SK-N-SH (cell line): ENCODE data around the gene PCDHB3. TPM values are rescaled to one million over a fixed set of nuclear protein-coding genes. Genes with fewer than 3 reads are reported as not detected.
"Not testable (repeated sequence)": the region's sequence is repeated elsewhere in the genome, so short reads cannot be mapped to it uniquely, and the experiment has no call there.

Experiments
- CTCF ChIA-PET: fragments of 300-600, 350-600 bp; formaldehyde crosslinking; extraction: SDS; loops from one replicate; lab custom pipeline; 2021; lab: Yijun Ruan, JAX
- POLR2A ChIA-PET: fragments of 350-600 bp; sonication (Branson Sonifier 250); formaldehyde crosslinking; extraction: SDS; loops from one replicate; lab custom pipeline; 2020; ENCODE audit warnings: antibody characterized with exemption, inconsistent platforms; lab: Yijun Ruan, JAX
- DNase-seq: peaks from one replicate; pipeline ENCODE4 v3.0.0; 2012
- H2AFZ ChIP-seq: fragments of 200-600 bp; sonication (generic); 2 replicates; pipeline ENCODE4 v1.8.1; 2016; ENCODE audit warnings: antibody characterized with exemption, mild to moderate bottlenecking, low read depth
- H3F3A ChIP-seq: fragments of 200-600 bp; sonication (generic); replicated peaks from 2 replicates; pipeline ENCODE3; 2016; ENCODE audit warnings: antibody characterized with exemption, mild to moderate bottlenecking; ENCODE audit not compliant: insufficient read depth
- H3K27ac ChIP-seq, 2 experiments: fragments of 200-500 bp in 1 of 2; fragments of 200-600 bp in 1 of 2; sonication (Bioruptor generic) in 1 of 2; sonication (generic), shearing (Covaris generic) in 1 of 2; 2 replicates each; pipeline versions ENCODE4 v1.5.1 to v1.6.1; 2014 to 2016; ENCODE audit warnings: low read depth in 2 of 2, inconsistent platforms in 1 of 2, low read length in 1 of 2, mild to moderate bottlenecking in 1 of 2, mixed read lengths in 1 of 2
- H3K27me3 ChIP-seq: fragments of 200-600 bp; sonication (generic), shearing (Covaris generic); 2 replicates; pipeline ENCODE4 v1.6.1; 2016; ENCODE audit warnings: mixed run types; ENCODE audit not compliant: insufficient read depth
- H3K36me3 ChIP-seq, 2 experiments: fragments of 200-500 bp in 1 of 2; fragments of 200-600 bp in 1 of 2; sonication (Bioruptor generic) in 1 of 2; sonication (generic) in 1 of 2; replicated peaks in 1 of 2; 2 replicates each; pipeline versions ENCODE3 to v1.5.1; 2014 to 2016; ENCODE audit warnings: low read length in 1 of 2, mild to moderate bottlenecking in 1 of 2; ENCODE audit not compliant: insufficient read depth in 2 of 2, control insufficient read depth in 1 of 2
- H3K4me1 ChIP-seq, 2 experiments: fragments of 200-500 bp in 1 of 2; fragments of 200-600 bp in 1 of 2; sonication (Bioruptor generic) in 1 of 2; sonication (generic), shearing (Covaris generic) in 1 of 2; 2 replicates each; pipeline versions ENCODE4 v1.5.1 to v1.6.1; 2014 to 2016; ENCODE audit warnings: low read depth in 1 of 2, low read length in 1 of 2, mixed run types in 1 of 2; ENCODE audit not compliant: insufficient read depth in 2 of 2, control insufficient read depth in 1 of 2
- H3K4me2 ChIP-seq: fragments of 200-600 bp; sonication (generic), shearing (Covaris generic); 2 replicates; pipeline ENCODE4 v1.6.1; 2017; ENCODE audit warnings: mixed run types
- H3K4me3 ChIP-seq, 2 experiments: fragments of 200-500 bp in 1 of 2; fragments of 200-600 bp in 1 of 2; sonication (Bioruptor generic) in 1 of 2; sonication (generic), shearing (Covaris generic) in 1 of 2; 2 replicates each; pipeline versions ENCODE4 v1.5.1 to v1.8.1; 2014 to 2016; ENCODE audit warnings: low read depth in 2 of 2, inconsistent platforms in 1 of 2, low read length in 1 of 2, mild to moderate bottlenecking in 1 of 2, mixed read lengths in 1 of 2, moderate library complexity in 1 of 2
- H3K79me2 ChIP-seq: fragments of 200-600 bp; sonication (generic); 2 replicates; pipeline ENCODE4 v1.8.1; 2017; ENCODE audit warnings: mild to moderate bottlenecking; ENCODE audit not compliant: insufficient read depth
- H3K9ac ChIP-seq: fragments of 200-600 bp; sonication (generic); 2 replicates; pipeline ENCODE4 v1.6.1; 2017; ENCODE audit warnings: mixed run types
- H3K9me2 ChIP-seq: fragments of 200-600 bp; sonication (generic); 2 replicates; pipeline ENCODE4 v1.6.1; 2017; ENCODE audit warnings: mixed run types
- H3K9me3 ChIP-seq: fragments of 200-600 bp; sonication (generic); 2 replicates; pipeline ENCODE4 v1.6.1; 2017; ENCODE audit warnings: mixed run types, mild to moderate bottlenecking, moderate library complexity
- H4K20me1 ChIP-seq: fragments of 200-600 bp; sonication (generic); 2 replicates; pipeline ENCODE4 v1.6.1; 2017; ENCODE audit warnings: mild to moderate bottlenecking, mixed run types; ENCODE audit not compliant: insufficient read depth
- CHD2 ChIP-seq: fragments of 150-350 bp; IDR thresholded peaks from 2 replicates; pipeline ENCODE4 v1.6.1; 2018; ENCODE audit warnings: low read length; ENCODE audit not compliant: partially characterized antibody
- FOSL2 ChIP-seq: IDR thresholded peaks from 2 replicates; pipeline ENCODE4 v1.4.0; 2012; ENCODE audit warnings: low read depth, mild to moderate bottlenecking, moderate library complexity, borderline replicate concordance
- FOXJ3 ChIP-seq: sonication (generic); formaldehyde crosslinking; IDR thresholded peaks from 2 replicates; pipeline ENCODE4 v1.5.1; 2020; ENCODE audit warnings: mild to moderate bottlenecking, missing genetic modification reagents
- FOXM1 ChIP-seq: IDR thresholded peaks from 2 replicates; pipeline ENCODE4 v1.4.0; 2012; ENCODE audit warnings: low read depth, mild to moderate bottlenecking
- GATA2 ChIP-seq: sonication (generic); formaldehyde crosslinking; IDR thresholded peaks from 2 replicates; pipeline ENCODE4 v1.5.0; 2020; ENCODE audit warnings: mild to moderate bottlenecking, missing genetic modification reagents
- NFIC ChIP-seq: IDR thresholded peaks from 2 replicates; pipeline ENCODE4 v1.4.0; 2012; ENCODE audit warnings: borderline replicate concordance
- POLR2AphosphoS5 ChIP-seq: IDR thresholded peaks from 2 replicates; pipeline ENCODE4 v1.6.1; 2012; ENCODE audit warnings: low read depth, low read length
- RAD21 ChIP-seq: IDR thresholded peaks from 2 replicates; pipeline ENCODE4 v1.6.1; 2012; ENCODE audit warnings: mild to moderate bottlenecking, low read length
- TEAD4 ChIP-seq: IDR thresholded peaks from 2 replicates; pipeline ENCODE4 v1.4.0; 2012; ENCODE audit warnings: mild to moderate bottlenecking, borderline replicate concordance; ENCODE audit not compliant: insufficient read depth
- YY1 ChIP-seq: IDR thresholded peaks from 2 replicates; pipeline ENCODE4 v1.4.0; 2012; ENCODE audit warnings: low read depth, mild to moderate bottlenecking
- WGBS: methylation state at CpG from one replicate; pipeline ENCODE4 v1.1.6; 2017; ENCODE audit warnings: low lambda C conversion rate; 5-methylcytosine and 5-hydroxymethylcytosine counted together
- polyA plus RNA-seq, 3 experiments: library from polyadenylated mRNA; depleted of rRNA; stranded (reverse); fragments of >200 nt; gene quantifications; 2 replicates each; pipeline ENCODE4 v1.2.3, GENCODE V29; 2012
- TF ChIP-seq, protein P1 (sequence below): IDR thresholded peaks from 2 replicates; pipeline ENCODE4 v1.4.0; 2012; ENCODE audit warnings: low read depth, borderline replicate concordance

PCDHB3 gene
- polyA plus RNA-seq, 1 of the 3 experiments (the other 2 are of a cell fraction) = 2.2 TPM

DNA sequence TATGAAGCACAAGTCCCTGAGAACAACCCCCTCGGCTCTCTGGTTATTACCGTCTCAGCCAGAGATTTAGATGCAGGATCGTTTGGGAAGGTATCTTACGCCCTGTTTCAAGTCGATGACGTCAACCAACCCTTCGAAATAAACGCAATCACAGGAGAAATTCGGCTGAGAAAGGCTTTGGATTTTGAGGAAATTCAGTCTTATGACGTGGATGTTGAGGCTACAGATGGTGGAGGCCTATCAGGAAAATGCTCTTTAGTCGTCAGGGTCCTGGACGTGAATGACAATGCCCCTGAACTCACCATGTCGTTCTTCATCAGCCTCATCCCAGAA lies 50.7 kb downstream of the PCDHB3 start (continued):
- TF ChIP-seq, protein P1, sequence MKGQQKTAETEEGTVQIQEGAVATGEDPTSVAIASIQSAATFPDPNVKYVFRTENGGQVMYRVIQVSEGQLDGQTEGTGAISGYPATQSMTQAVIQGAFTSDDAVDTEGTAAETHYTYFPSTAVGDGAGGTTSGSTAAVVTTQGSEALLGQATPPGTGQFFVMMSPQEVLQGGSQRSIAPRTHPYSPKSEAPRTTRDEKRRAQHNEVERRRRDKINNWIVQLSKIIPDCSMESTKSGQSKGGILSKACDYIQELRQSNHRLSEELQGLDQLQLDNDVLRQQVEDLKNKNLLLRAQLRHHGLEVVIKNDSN = no peak
- no peak for TF ChIP-seq TEAD4
- no peak for TF ChIP-seq FOSL2
- no peak for TF ChIP-seq YY1
- TF ChIP-seq CHD2 = no peak
- no peak for TF ChIP-seq FOXJ3 (CRISPR knock-in tag)
- no peak for TF ChIP-seq GATA2 (CRISPR knock-in tag)
- no peak for TF ChIP-seq POLR2AphosphoS5
- TF ChIP-seq FOXM1 = no peak
- TF ChIP-seq RAD21 = no peak
- no peak for TF ChIP-seq NFIC

DNA sequence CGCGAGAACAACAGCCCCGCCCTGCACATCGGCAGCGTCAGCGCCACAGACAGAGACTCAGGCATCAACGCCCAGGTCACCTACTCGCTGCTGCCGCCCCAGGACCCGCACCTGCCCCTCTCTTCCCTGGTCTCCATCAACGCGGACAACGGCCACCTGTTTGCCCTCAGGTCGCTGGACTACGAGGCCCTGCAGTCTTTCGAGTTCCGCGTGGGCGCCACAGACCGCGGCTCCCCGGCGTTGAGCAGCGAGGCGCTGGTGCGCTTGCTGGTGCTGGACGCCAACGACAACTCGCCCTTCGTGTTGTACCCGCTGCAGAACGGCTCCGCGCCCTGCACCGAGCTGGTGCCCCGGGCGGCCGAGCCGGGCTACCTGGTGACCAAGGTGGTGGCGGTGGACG lies 51.4 kb downstream of the PCDHB3 start:
- H3K27me3 ChIP-seq, H3K4me1 ChIP-seq, H3K79me2 ChIP-seq, H3K9ac ChIP-seq, H3F3A ChIP-seq, CTCF ChIA-PET, H3K9me3 ChIP-seq, H4K20me1 ChIP-seq, H2AFZ ChIP-seq, DNase-seq, H3K4me2 ChIP-seq, H3K27ac ChIP-seq, H3K4me3 ChIP-seq, H3K36me3 ChIP-seq, POLR2A ChIA-PET, H3K9me2 ChIP-seq: not testable (repeated sequence)
- WGBS = 71% methylated on average over 10 of the region's 41 CpGs

DNA sequence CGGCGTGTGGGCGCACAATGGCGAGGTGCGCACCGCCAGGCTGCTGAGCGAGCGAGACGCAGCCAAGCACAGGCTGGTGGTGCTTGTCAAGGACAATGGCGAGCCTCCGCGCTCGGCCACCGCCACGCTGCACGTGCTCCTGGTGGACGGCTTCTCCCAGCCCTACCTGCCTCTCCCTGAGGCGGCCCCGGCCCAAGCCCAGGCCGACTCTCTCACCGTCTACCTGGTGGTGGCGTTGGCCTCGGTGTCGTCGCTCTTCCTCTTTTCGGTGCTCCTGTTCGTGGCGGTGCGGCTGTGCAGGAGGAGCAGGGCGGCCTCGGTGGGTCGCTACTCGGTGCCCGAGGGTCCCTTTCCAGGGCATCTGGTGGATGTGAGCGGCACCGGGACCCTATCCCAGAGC lies 51.8 kb downstream of the PCDHB3 start:
- H3K36me3 ChIP-seq, H3K27me3 ChIP-seq, POLR2A ChIA-PET, H3K9ac ChIP-seq, H3K9me2 ChIP-seq, H2AFZ ChIP-seq, H3K79me2 ChIP-seq, H3K4me1 ChIP-seq, H3K9me3 ChIP-seq, H3K4me2 ChIP-seq, H3F3A ChIP-seq, DNase-seq, H4K20me1 ChIP-seq, H3K4me3 ChIP-seq, H3K27ac ChIP-seq: not testable (repeated sequence)
- 68% methylated on average over 19 of the region's 36 CpGs for WGBS
- CTCF ChIA-PET = interaction anchor here (1.1 to 1.8 kb wide), 3 partner anchors 405 to 415 kb away, joined by 3 to 5 read pairs (median 4); no protein-coding TSS in a partner anchor

Other genes with a start within 250 kb of the PCDHB3 start
- 0.02 TPM in 2 replicates for gene PCDHA10, start 244.6 kb upstream of the PCDHB3 start, polyA plus RNA-seq (2012; rRNA removed)
- not detected in 2 replicates for gene PCDHA11, start 231.5 kb upstream of the PCDHB3 start, polyA plus RNA-seq (2012; rRNA removed)
- gene PCDHA12, start 225.2 kb upstream of the PCDHB3 start, polyA plus RNA-seq (2012; rRNA removed) = 0.54 and 0.70 TPM in 2 replicates
- not detected in 2 replicates for gene PCDHA13, start 218.3 kb upstream of the PCDHB3 start, polyA plus RNA-seq (2012; rRNA removed)
- 0.08 and 0.21 TPM in 2 replicates for gene PCDHAC1, start 174.2 kb upstream of the PCDHB3 start, polyA plus RNA-seq (2012; rRNA removed)
- 0.39 and 0.76 TPM in 2 replicates for gene PCDHAC2, start 134.0 kb upstream of the PCDHB3 start, polyA plus RNA-seq (2012; rRNA removed)
- gene PCDHB1, start 49.1 kb upstream of the PCDHB3 start, polyA plus RNA-seq (2012; rRNA removed) = not detected in 2 replicates
- gene PCDHB2, start 5.9 kb upstream of the PCDHB3 start, polyA plus RNA-seq (2012; rRNA removed) = 1.6 and 1.8 TPM in 2 replicates
- 0.36 and 0.51 TPM in 2 replicates for gene PCDHB4, start 21.3 kb downstream of the PCDHB3 start, polyA plus RNA-seq (2012; rRNA removed)
- gene PCDHB5, start 34.7 kb downstream of the PCDHB3 start, polyA plus RNA-seq (2012; rRNA removed) = 0.08 and 0.10 TPM in 2 replicates
- 3.9 and 5.0 TPM in 2 replicates for gene PCDHB6, start 49.6 kb downstream of the PCDHB3 start, polyA plus RNA-seq (2012; rRNA removed)
- gene PCDHB7, start 72.2 kb downstream of the PCDHB3 start, polyA plus RNA-seq (2012; rRNA removed) = 1.5 and 1.7 TPM in 2 replicates
- gene PCDHB8, start 77.3 kb downstream of the PCDHB3 start, polyA plus RNA-seq (2012; rRNA removed) = 3.0 and 3.4 TPM in 2 replicates
- gene PCDHB16, start 81.9 kb downstream of the PCDHB3 start, polyA plus RNA-seq (2012; rRNA removed) = 2.3 and 2.7 TPM in 2 replicates
- 1.4 and 2.4 TPM in 2 replicates for gene PCDHB9, start 86.7 kb downstream of the PCDHB3 start, polyA plus RNA-seq (2012; rRNA removed)
- gene PCDHB10, start 91.9 kb downstream of the PCDHB3 start, polyA plus RNA-seq (2012; rRNA removed) = 1.4 and 1.5 TPM in 2 replicates
- gene PCDHB11, start 99.2 kb downstream of the PCDHB3 start, polyA plus RNA-seq (2012; rRNA removed) = 0.41 and 0.61 TPM in 2 replicates
- 1.9 and 2.0 TPM in 2 replicates for gene PCDHB12, start 108.2 kb downstream of the PCDHB3 start, polyA plus RNA-seq (2012; rRNA removed)
- 0.85 and 0.88 TPM in 2 replicates for gene PCDHB13, start 113.4 kb downstream of the PCDHB3 start, polyA plus RNA-seq (2012; rRNA removed)
- gene PCDHB14, start 122.9 kb downstream of the PCDHB3 start, polyA plus RNA-seq (2012; rRNA removed) = 9.7 and 10.6 TPM in 2 replicates
- 0.99 and 1.3 TPM in 2 replicates for gene PCDHB15, start 144.9 kb downstream of the PCDHB3 start, polyA plus RNA-seq (2012; rRNA removed)
- gene SLC25A2, start 203.6 kb downstream of the PCDHB3 start, polyA plus RNA-seq (2012; rRNA removed) = not detected in 2 replicates
- 30.6 and 38.7 TPM in 2 replicates for gene TAF7, start 220.3 kb downstream of the PCDHB3 start, polyA plus RNA-seq (2012; rRNA removed)
- 1.2 and 1.6 TPM in 2 replicates for gene PCDHGA1, start 230.0 kb downstream of the PCDHB3 start, polyA plus RNA-seq (2012; rRNA removed)
- gene PCDHGA2, start 238.3 kb downstream of the PCDHB3 start, polyA plus RNA-seq (2012; rRNA removed) = 1.4 and 1.5 TPM in 2 replicates
- gene PCDHGA3, start 243.4 kb downstream of the PCDHB3 start, polyA plus RNA-seq (2012; rRNA removed) = 0.33 and 0.45 TPM in 2 replicates
- 0.63 and 0.77 TPM in 2 replicates for gene PCDHGB1, start 249.6 kb downstream of the PCDHB3 start, polyA plus RNA-seq (2012; rRNA removed)